ENCODE results near the gene NDUFB5. TPM values are rescaled to one million over a fixed set of nuclear protein-coding genes. Genes with fewer than 3 reads are reported as not detected.

Gene NDUFB5
- total and polyA plus RNA-seq, 2 donors from 2014 or later = 102 to 290 TPM

GRCh38 chr3:179671747-179672242 is 67.2 kb downstream of the NDUFB5 start:
- no peak for FAIRE-seq
- DNase-seq = peak in 2 of 5 donors; percentile 16 to 61
- H3K4me3 ChIP-seq (ENCODE audit: low read length in 3 of 3) = no peak overlapping the region
- no peak overlapping the region for H3K27ac ChIP-seq (ENCODE audit: low read depth in 2 of 2, low read length in 2 of 2)
- H3K9me3 ChIP-seq (ENCODE audit: control insufficient read depth in 2 of 3, insufficient read depth in 1 of 3, low read length in 3 of 3) = no peaks in the 10 kb centered on the region
- no peak for TF ChIP-seq CTCF (IDR thresholded peaks at IDR 0.05; ENCODE audit: borderline replicate concordance, extremely low read depth, insufficient read depth)
- H3K9ac ChIP-seq (ENCODE audit: low read length in 3 of 3) = no peak overlapping the region
- intact Hi-C loops (cut with DNase I) = no loop called here
- H3K36me3 ChIP-seq (ENCODE audit: control insufficient read depth in 2 of 3, insufficient read depth in 3 of 3, low read length in 3 of 3) = no peaks in the 10 kb centered on the region
- no peaks in the 10 kb centered on the region for H3K4me1 ChIP-seq (ENCODE audit: control insufficient read depth in 2 of 3, insufficient read depth in 2 of 3, low read depth in 1 of 3, low read length in 3 of 3)
- no peaks in the 10 kb centered on the region for H3K27me3 ChIP-seq (ENCODE audit: control insufficient read depth, insufficient read depth, low read length)

GRCh38 chr3:179672918-179673317 is 68.3 kb downstream of the NDUFB5 start:
- no peak overlapping the region for H3K9ac ChIP-seq (ENCODE audit: low read length in 3 of 3)

GRCh38 chr3:179673523-179673922 is 68.9 kb downstream of the NDUFB5 start:
- no peaks in the 10 kb centered on the region for H3K27me3 ChIP-seq (ENCODE audit: control insufficient read depth, insufficient read depth, low read length)
- FAIRE-seq (no peak), DNase-seq (peak in 1 of 5 donors; percentile 13)
- H3K27ac ChIP-seq (ENCODE audit: low read depth in 2 of 2, low read length in 2 of 2) = no peak overlapping the region
- H3K4me3 ChIP-seq (ENCODE audit: low read length in 3 of 3) = no peak overlapping the region
- no peaks in the 10 kb centered on the region for H3K4me1 ChIP-seq (ENCODE audit: control insufficient read depth in 2 of 3, insufficient read depth in 2 of 3, low read depth in 1 of 3, low read length in 3 of 3)
- no peaks in the 10 kb centered on the region for H3K36me3 ChIP-seq (ENCODE audit: control insufficient read depth in 2 of 3, insufficient read depth in 3 of 3, low read length in 3 of 3)
- no peak overlapping the region for H3K9ac ChIP-seq (ENCODE audit: low read length in 3 of 3)
- TF ChIP-seq CTCF (IDR thresholded peaks at IDR 0.05; ENCODE audit: borderline replicate concordance, extremely low read depth, insufficient read depth) = no peak
- H3K9me3 ChIP-seq (ENCODE audit: control insufficient read depth in 2 of 3, insufficient read depth in 1 of 3, low read length in 3 of 3) = no peaks in the 10 kb centered on the region
- intact Hi-C loops (cut with DNase I) = no loop called here

More at GRCh38 chr3:179672918-179673317, 68.3 kb downstream of the NDUFB5 start:
- Histone ChIP-seq H3K27ac (ENCODE audit: low read depth in 2 of 2, low read length in 2 of 2) (no peak overlapping the region), H3K9me3 (ENCODE audit: control insufficient read depth in 2 of 3, insufficient read depth in 1 of 3, low read length in 3 of 3) (no peaks in the 10 kb centered on the region), H3K27me3 (ENCODE audit: control insufficient read depth, insufficient read depth, low read length) (no peaks in the 10 kb centered on the region), H3K36me3 (ENCODE audit: control insufficient read depth in 2 of 3, insufficient read depth in 3 of 3, low read length in 3 of 3) (no peaks in the 10 kb centered on the region), H3K4me3 (ENCODE audit: low read length in 3 of 3) (no peak overlapping the region), H3K4me1 (ENCODE audit: control insufficient read depth in 2 of 3, insufficient read depth in 2 of 3, low read depth in 1 of 3, low read length in 3 of 3) (no peaks in the 10 kb centered on the region)
- no peak for TF ChIP-seq CTCF (IDR thresholded peaks at IDR 0.05; ENCODE audit: borderline replicate concordance, extremely low read depth, insufficient read depth)
- intact Hi-C loops (cut with DNase I) = no loop called here
- no peak for FAIRE-seq
- DNase-seq = peak in 3 of 5 donors; percentile 54 to 79 (median 57)

GRCh38 chr3:179676081-179676480 is 71.5 kb downstream of the NDUFB5 start:
- no peak for TF ChIP-seq CTCF (IDR thresholded peaks at IDR 0.05; ENCODE audit: borderline replicate concordance, extremely low read depth, insufficient read depth)
- no peaks in the 10 kb centered on the region for H3K27me3 ChIP-seq (ENCODE audit: control insufficient read depth, insufficient read depth, low read length)
- no peak for DNase-seq
- intact Hi-C loops (cut with DNase I) = no loop called here
- H3K4me3 ChIP-seq (ENCODE audit: low read length in 3 of 3) = no peak overlapping the region
- FAIRE-seq = no peak
- H3K36me3 ChIP-seq (ENCODE audit: control insufficient read depth in 2 of 3, insufficient read depth in 3 of 3, low read length in 3 of 3) = no peaks in the 10 kb centered on the region
- no peaks in the 10 kb centered on the region for H3K4me1 ChIP-seq (ENCODE audit: control insufficient read depth in 2 of 3, insufficient read depth in 2 of 3, low read depth in 1 of 3, low read length in 3 of 3)
- no peak overlapping the region for H3K27ac ChIP-seq (ENCODE audit: low read depth in 2 of 2, low read length in 2 of 2)
- H3K9ac ChIP-seq (ENCODE audit: low read length in 3 of 3) = no peak overlapping the region
- H3K9me3 ChIP-seq (ENCODE audit: control insufficient read depth in 2 of 3, insufficient read depth in 1 of 3, low read length in 3 of 3) = no peaks in the 10 kb centered on the region
